ENCODE measurements around the gene NFKBIB. TPM values are rescaled to one million over a fixed set of nuclear protein-coding genes. Genes with fewer than 3 reads are reported as not detected.
A peak's percentile ranks its signal among the peaks of the same experiment; 100 is the strongest.

The NFKBIB gene, protein sequence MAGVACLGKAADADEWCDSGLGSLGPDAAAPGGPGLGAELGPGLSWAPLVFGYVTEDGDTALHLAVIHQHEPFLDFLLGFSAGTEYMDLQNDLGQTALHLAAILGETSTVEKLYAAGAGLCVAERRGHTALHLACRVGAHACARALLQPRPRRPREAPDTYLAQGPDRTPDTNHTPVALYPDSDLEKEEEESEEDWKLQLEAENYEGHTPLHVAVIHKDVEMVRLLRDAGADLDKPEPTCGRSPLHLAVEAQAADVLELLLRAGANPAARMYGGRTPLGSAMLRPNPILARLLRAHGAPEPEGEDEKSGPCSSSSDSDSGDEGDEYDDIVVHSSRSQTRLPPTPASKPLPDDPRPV
- total RNA-seq = 25.5 TPM
- long read RNA-seq, transcript NFKBIB-204 (5 exons, 1,929 nt) = major isoform, 23 of 35 reads
- long read RNA-seq, partial matches to known transcripts = 3 of 35 reads
- long read RNA-seq, other reads (novel, unspliced or antisense) = 5 of 35 reads

DNA sequence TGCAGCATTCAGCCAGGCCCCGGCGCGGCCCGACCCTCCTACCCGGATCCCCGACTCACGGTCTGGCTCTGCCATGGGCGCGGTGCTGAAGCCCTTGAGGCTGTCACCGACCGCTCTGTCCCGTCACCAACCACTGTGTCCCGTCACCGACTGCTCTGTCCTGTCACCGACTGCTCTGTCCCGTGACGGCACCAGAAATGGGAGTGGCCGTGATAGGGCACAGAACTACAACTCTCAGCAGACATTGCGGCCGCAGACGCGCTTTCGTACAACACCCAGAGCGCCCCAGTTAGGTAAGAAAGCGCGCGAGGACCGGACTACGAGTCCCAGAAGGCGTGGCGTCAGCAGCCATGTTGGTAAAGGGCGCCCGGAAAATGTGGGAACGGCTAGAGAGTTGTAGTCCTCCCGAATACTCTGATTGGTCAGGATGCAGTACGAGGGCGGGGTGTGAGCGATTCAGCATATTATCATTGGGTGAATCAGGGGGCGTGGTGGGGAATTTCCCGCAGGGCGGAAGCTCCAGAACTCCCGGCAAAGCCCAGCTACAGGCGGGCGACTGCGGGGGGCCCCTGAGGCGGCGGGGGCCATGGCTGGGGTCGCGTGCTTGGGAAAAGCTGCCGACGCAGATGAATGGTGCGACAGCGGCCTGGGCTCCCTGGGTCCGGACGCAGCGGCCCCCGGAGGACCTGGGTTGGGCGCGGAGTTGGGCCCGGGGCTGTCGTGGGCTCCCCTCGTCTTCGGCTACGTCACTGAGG is at the start of gene NFKBIB, which contains the start of gene SIRT2:
Gene NFKBIB, plus strand, starts transcription at position 523 of the 755 bp plus-strand sequence. Its CDS starts 64 bp downstream, at position 587.
Gene SIRT2, minus strand, starts transcription at position 172 of the 755 bp plus-strand sequence. Its CDS starts 97 bp downstream, at position 75.
- Histone ChIP-seq H3K4me3 (peak within 1 kb of the TSS; percentile 96), H3K27me3 (no peaks in the 10 kb centered on the region), H3K27ac (peak within 1 kb of the TSS; percentile 96), H3K9me3 (no peaks in the 10 kb centered on the region), H3K36me3 (no peaks in the 10 kb centered on the region), H3K4me1 (peaks cover 25% of the 10 kb centered on the region)
- intact Hi-C loops (cut with DNase I) = no loop called here
- DNase-seq (peak; percentile 99), ATAC-seq (peak; percentile 98)
- TF ChIP-seq, protein P1, sequence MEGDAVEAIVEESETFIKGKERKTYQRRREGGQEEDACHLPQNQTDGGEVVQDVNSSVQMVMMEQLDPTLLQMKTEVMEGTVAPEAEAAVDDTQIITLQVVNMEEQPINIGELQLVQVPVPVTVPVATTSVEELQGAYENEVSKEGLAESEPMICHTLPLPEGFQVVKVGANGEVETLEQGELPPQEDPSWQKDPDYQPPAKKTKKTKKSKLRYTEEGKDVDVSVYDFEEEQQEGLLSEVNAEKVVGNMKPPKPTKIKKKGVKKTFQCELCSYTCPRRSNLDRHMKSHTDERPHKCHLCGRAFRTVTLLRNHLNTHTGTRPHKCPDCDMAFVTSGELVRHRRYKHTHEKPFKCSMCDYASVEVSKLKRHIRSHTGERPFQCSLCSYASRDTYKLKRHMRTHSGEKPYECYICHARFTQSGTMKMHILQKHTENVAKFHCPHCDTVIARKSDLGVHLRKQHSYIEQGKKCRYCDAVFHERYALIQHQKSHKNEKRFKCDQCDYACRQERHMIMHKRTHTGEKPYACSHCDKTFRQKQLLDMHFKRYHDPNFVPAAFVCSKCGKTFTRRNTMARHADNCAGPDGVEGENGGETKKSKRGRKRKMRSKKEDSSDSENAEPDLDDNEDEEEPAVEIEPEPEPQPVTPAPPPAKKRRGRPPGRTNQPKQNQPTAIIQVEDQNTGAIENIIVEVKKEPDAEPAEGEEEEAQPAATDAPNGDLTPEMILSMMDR (IDR thresholded peaks at IDR 0.05) = no peak

DNA sequence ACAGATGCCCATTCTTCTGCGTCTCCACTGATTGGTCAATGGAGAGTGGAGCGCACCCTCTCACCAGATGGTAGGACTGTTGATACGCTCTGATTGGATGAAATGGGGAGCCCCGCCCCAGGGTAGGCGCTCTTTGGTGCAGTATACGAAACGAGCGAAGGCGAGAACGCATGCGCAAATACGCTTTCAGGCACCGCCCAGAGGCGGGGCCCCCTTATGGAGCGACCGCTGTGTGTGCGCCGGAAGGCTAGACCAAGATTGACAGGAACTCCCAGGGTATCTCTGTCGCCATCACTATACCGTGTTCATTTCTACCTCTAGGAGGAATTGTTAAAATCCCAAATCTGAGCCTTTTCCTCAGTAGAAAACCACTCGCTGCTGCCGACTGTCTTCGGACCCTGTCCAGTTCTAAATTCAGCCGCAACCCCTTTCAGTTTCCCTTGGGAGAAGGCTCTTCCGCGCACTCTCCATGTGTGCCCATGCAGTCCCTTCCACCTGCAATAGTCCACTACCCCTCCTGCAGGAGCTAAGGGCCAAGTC is 49.3 kb upstream of the NFKBIB start:
- intact Hi-C loops (cut with DNase I) = no loop called here
- Histone ChIP-seq H3K4me1 (peaks cover 31% of the 10 kb centered on the region), H3K27me3 (no peaks in the 10 kb centered on the region), H3K36me3 (peaks cover 24% of the 10 kb centered on the region), H3K27ac (peak overlapping the region; percentile 99), H3K4me3 (peak overlapping the region; percentile 77), H3K9me3 (no peaks in the 10 kb centered on the region)
- TF ChIP-seq, protein P1 (IDR thresholded peaks at IDR 0.05) = peak; percentile 24
- DNase-seq = peak; percentile 99
- peak; percentile 85 for ATAC-seq

DNA sequence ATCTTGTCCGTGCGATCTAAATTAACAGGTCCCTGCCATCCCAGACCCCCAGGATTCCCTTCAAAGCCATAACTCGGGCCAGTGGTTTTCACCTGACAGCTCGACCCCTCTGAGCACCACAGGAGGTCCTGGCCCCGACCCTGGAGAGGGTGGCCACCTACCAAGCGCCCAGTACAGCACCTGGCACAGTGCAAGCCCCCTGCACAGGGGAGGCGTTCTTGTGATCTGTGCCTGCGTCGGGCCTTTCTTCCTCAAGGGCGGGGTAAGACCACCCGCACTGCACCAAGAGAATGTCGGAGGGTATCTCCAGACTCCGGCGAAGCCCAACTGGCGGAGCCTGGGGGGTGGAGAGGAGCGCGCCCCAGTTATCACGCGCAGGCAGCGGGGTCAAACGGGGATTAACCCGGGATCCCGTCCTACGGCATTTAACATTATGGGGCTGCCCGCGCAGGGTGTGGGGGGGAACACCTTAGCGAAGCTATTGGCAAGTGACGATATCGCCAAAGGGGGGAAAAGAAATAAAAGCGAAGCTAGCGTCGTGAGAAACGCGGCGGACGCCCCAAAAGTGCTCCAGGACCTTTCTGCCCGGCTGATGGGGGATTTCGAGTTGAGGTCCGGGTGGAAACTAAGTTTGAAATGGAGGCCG is 48.7 kb upstream of the NFKBIB start:
- TF ChIP-seq, protein P1 (IDR thresholded peaks at IDR 0.05) = no peak
- DNase-seq = peak; percentile 76
- intact Hi-C loops (cut with DNase I) = no loop called here

DNA sequence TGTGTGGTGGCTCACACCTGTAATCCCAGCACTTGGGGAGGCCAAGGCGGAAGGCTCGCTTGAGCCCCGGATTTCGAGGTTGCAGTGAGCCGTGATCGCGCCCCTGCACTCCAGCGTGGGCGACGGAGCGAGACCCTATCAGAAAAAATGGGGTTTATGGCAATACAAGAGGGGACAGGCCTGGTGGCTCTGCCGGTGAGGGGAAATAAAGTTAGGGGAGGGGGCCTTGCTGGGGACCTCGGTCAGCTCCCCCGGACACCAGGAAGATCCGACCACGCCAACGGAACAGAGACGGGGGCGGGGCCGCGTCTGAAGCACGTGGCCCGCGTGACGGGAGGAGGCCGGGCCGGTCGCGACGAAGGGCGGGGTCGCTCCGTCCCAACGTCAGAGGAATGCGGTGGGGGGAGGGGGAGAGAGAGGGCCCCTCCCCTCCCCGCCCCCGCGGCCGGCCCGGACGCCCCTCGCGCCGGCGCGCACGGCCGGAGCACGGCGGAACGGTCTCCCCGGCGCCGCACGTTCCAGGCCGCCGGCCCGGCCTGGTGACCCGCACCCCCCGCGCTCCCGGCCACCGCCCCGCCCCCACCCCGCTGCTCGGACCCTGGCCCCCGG is 48.0 kb upstream of the NFKBIB start:
- DNase-seq = peak; percentile 97
- Histone ChIP-seq H3K36me3 (peaks cover 11% of the 10 kb centered on the region), H3K27me3 (no peaks in the 10 kb centered on the region), H3K4me1 (peaks cover 30% of the 10 kb centered on the region), H3K4me3 (peak overlapping the region; percentile 77), H3K9me3 (no peaks in the 10 kb centered on the region), H3K27ac (peak overlapping the region; percentile 99)
- TF ChIP-seq, protein P1 (IDR thresholded peaks at IDR 0.05) = no peak
- intact Hi-C loops (cut with DNase I) = no loop called here
- ATAC-seq = peak; percentile 72

More for the DNA sequence above, 48.7 kb upstream of the NFKBIB start:
- Histone ChIP-seq H3K27ac (peak overlapping the region; percentile 99), H3K36me3 (peaks cover 18% of the 10 kb centered on the region), H3K4me1 (peaks cover 31% of the 10 kb centered on the region), H3K4me3 (peak overlapping the region; percentile 77), H3K9me3 (no peaks in the 10 kb centered on the region), H3K27me3 (no peaks in the 10 kb centered on the region)
- no peak for ATAC-seq

All from upper lobe of right lung (tissue), 1 donor.